Psoas muscle (tissue), 8 donors: ENCODE measurements around the gene BTG1. TPM values are rescaled to one million over a fixed set of nuclear protein-coding genes. Genes with fewer than 3 reads are reported as not detected.
"Not testable (repeated sequence)": the region's sequence is repeated elsewhere in the genome, so short reads cannot be mapped to it uniquely, and the experiment has no call there.

Experiments
- ATAC-seq, 4 donors: fragments of 200-7000 bp; cut with Tn5 transposase; one replicate each; pipeline ENCODE4 v1.9.1; 2020; ENCODE audit warnings: moderate library complexity in 3 of 4, mild to moderate bottlenecking in 2 of 4
- DNase-seq, 2 donors: peaks; one replicate each; pipeline ENCODE4 v3.0.0-alpha.2; 2020
- H3K27ac ChIP-seq: fragments of 200-600 bp; one replicate; pipeline ENCODE4 v1.8.0; 2022
- H3K27me3 ChIP-seq, 3 donors: fragments of 200-600 bp in 1 of 3; one replicate each; pipeline versions ENCODE4 v1.6.1 to v1.8.0; 2013 to 2022; ENCODE audit warnings: low read length in 2 of 3, mild to moderate bottlenecking in 2 of 3, moderate library complexity in 1 of 3; ENCODE audit not compliant: insufficient read depth in 3 of 3
- H3K36me3 ChIP-seq, 2 donors: fragments of 200-600 bp in 1 of 2; one replicate each; pipeline versions ENCODE4 v1.6.1 to v1.8.0; 2013 to 2022; ENCODE audit warnings: low read depth in 1 of 2, mild to moderate bottlenecking in 1 of 2, moderate library complexity in 1 of 2; ENCODE audit not compliant: insufficient read depth in 1 of 2
- H3K4me1 ChIP-seq: fragments of 200-600 bp; one replicate; pipeline ENCODE4 v1.8.0; 2022
- H3K4me3 ChIP-seq: fragments of 200-600 bp; one replicate; pipeline ENCODE4 v1.8.0; 2022; ENCODE audit warnings: mild to moderate bottlenecking
- H3K9me3 ChIP-seq: fragments of 200-600 bp; one replicate; pipeline ENCODE4 v1.8.0; 2022
- WGBS, 3 donors: extraction: QIAGEN DNeasy Blood & Tissue Kit; methylation state at CpG; one replicate each; pipeline versions ENCODE4 v1.1.6 to v1.1.7; 2013; 5-methylcytosine and 5-hydroxymethylcytosine counted together
- intact Hi-C, 2 donors: fragments of 100-400 bp; cut with DNase I; formaldehyde crosslinking; loops; one replicate each; pipeline versions ENCODE4 v1.11.0 to v1.14.2; 2022
- polyA plus RNA-seq, 3 donors: library from polyadenylated mRNA; stranded (reverse); fragments of 200-250 nt; gene quantifications; one replicate each; pipeline ENCODE4 v1.2.3, GENCODE V29; 2013
- total RNA-seq, 4 donors: library from RNA; stranded (reverse); fragmentation: NEBNext Ultra II Directional in 2 of 4; extraction: Animal tissue kit (Norgen Biotek cat#: 25700) in 2 of 4; gene quantifications; one replicate each; pipeline versions ENCODE4 v1.2.1 to v1.2.4, GENCODE V29; 2021 to 2023
- TF ChIP-seq, protein P1 (sequence below): fragments of 200-600 bp; IDR thresholded peaks from one replicate; pipeline ENCODE4 v1.8.0; 2022; ENCODE audit warnings: antibody characterized with exemption
- donor health status: healthy with polysubstance abuse.
- donor health status: DM: no; HTN: no; CAD: no; lungs with moderate emphysema.
- donor health status: Bipolar disorder and iron deficiency.
- donor health status: healthy.
- donor health status: DM: yes; HTN: yes; CAD: no.
- donor health status: DM: no; HTN: no; CAD: no.
- donor health status: DM: no; HTN: no; CAD: no.
- donor health status: DM: yes; HTN: yes; CAD: no.

The BTG1 gene
- total and polyA plus RNA-seq, 7 donors = 9.9 to 34.2 (median 18.4) TPM

DNA sequence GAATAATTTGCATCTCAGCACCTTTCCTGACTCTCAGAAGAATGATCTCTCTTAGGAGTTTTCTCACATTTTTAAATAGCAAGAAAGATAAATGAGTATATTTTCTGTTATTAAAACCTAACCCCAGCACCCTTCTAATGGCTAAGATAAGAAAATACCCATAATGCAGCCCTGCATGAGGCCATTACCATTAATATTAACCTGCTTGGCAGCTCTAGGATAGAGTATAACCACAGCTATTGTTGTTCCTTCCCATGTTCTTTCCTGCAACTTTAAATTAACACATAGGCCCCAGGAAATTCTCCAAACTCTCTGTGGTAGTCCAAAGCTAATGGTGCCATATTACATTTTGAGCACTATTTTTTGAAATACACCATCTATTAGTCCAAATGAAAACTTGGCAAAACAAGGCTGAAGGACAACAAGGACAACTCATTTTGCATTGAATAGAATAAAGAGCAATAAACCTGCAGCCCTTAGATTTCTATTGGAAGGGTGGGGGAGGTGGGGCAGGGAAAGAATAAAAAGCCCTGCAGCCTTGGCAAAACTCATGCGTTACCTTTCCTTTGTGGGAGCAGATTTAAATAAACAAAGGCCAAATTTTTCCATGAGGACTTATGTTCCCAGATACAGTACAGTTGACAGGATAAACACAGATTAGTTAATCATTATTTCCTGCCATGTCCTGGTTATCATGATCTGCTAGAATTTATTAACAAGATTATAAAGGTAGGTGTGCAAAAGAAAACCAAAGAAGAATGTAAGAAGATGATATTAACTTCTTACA lies 46.9 kb downstream of the BTG1 start:
- Histone ChIP-seq H3K9me3 (no peaks in the 10 kb centered on the region), H3K27ac (no peak overlapping the region), H3K4me3 (no peak overlapping the region), H3K27me3 (no peaks in the 10 kb centered on the region), H3K36me3 (no peaks in the 10 kb centered on the region), H3K4me1 (no peaks in the 10 kb centered on the region)
- ATAC-seq = no peak
- whole genome bisulfite sequencing, 3 donors = 86 to 90% (median 87%) methylated on average over 1 of the region's 1 CpG
- TF ChIP-seq, protein P1, sequence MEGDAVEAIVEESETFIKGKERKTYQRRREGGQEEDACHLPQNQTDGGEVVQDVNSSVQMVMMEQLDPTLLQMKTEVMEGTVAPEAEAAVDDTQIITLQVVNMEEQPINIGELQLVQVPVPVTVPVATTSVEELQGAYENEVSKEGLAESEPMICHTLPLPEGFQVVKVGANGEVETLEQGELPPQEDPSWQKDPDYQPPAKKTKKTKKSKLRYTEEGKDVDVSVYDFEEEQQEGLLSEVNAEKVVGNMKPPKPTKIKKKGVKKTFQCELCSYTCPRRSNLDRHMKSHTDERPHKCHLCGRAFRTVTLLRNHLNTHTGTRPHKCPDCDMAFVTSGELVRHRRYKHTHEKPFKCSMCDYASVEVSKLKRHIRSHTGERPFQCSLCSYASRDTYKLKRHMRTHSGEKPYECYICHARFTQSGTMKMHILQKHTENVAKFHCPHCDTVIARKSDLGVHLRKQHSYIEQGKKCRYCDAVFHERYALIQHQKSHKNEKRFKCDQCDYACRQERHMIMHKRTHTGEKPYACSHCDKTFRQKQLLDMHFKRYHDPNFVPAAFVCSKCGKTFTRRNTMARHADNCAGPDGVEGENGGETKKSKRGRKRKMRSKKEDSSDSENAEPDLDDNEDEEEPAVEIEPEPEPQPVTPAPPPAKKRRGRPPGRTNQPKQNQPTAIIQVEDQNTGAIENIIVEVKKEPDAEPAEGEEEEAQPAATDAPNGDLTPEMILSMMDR = no peak
- DNase-seq = no peak
- intact Hi-C loops = no loop called here

GRCh38 chr12:92096346-92097136 lies 49.1 kb downstream of the BTG1 start:
- no peaks in the 10 kb centered on the region for H3K27me3 ChIP-seq
- H3K4me3 ChIP-seq = no peak overlapping the region
- no peak for ATAC-seq

DNA sequence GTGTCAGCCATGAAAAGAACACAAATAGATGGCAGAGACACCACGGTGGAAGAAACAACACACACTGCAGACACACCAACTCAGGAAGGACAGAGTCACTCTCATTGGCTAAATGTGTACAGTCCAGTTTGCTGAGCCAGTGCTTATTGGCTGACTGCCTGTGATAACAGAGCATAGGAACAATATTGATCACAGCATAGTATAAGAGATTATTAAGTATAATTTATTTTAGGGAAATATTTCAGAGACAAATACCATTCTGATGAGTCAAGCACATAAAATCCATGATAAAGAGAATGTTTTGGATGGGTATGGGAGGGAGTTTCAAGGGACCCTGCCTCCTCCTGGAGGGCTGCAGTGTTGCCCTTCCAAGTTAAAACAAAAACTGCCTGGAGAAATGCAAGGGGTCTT lies 50.9 kb downstream of the BTG1 start:
- H3K27me3 ChIP-seq = no peaks in the 10 kb centered on the region
- no peaks in the 10 kb centered on the region for H3K4me1 ChIP-seq
- ATAC-seq = no peak
- H3K9me3 ChIP-seq = no peaks in the 10 kb centered on the region
- no peak for DNase-seq
- no peak overlapping the region for H3K27ac ChIP-seq
- intact Hi-C loops = no loop called here
- WGBS, 3 donors = 46 to 56% (median 47%) methylated on average over 1 of the region's 1 CpG
- no peaks in the 10 kb centered on the region for H3K36me3 ChIP-seq
- no peak overlapping the region for H3K4me3 ChIP-seq
- TF ChIP-seq, protein P1 = no peak

More at GRCh38 chr12:92096346-92097136, 49.1 kb downstream of the BTG1 start:
- intact Hi-C loops = no loop called here
- WGBS, 3 donors = 84 to 91% (median 86%) methylated on average over 2 of the region's 2 CpGs
- TF ChIP-seq, protein P1 = no peak
- no peaks in the 10 kb centered on the region for H3K4me1 ChIP-seq
- no peak for DNase-seq
- no peaks in the 10 kb centered on the region for H3K9me3 ChIP-seq
- no peak overlapping the region for H3K27ac ChIP-seq
- no peaks in the 10 kb centered on the region for H3K36me3 ChIP-seq

GRCh38 chr12:92094301-92094700 lies 51.3 kb downstream of the BTG1 start:
- WGBS, 3 donors = 73 to 81% (median 75%) methylated on average over 3 of the region's 3 CpGs

More at GRCh38 chr12:92094301-92094700, 51.3 kb downstream of the BTG1 start:
- intact Hi-C loops, H3K27me3 ChIP-seq, H3K36me3 ChIP-seq, H3K4me1 ChIP-seq, ATAC-seq, H3K4me3 ChIP-seq, H3K27ac ChIP-seq, H3K9me3 ChIP-seq, DNase-seq: not testable (repeated sequence)
